Ishikawa (cell line): ENCODE measurements around the gene MESP2.

Experiments used
- CREB1 ChIP-seq: IDR thresholded peaks from 2 replicates; pipeline ENCODE4 v1.6.1; 2012; ENCODE audit warnings: low read depth
- EP300 ChIP-seq: IDR thresholded peaks from 2 replicates; pipeline ENCODE4 v1.6.1; 2012; ENCODE audit warnings: borderline replicate concordance
- MAX ChIP-seq: IDR thresholded peaks from 2 replicates; pipeline ENCODE4 v1.6.1; 2012
- REST ChIP-seq: IDR thresholded peaks from 2 replicates; pipeline ENCODE4 v1.6.1; 2012; ENCODE audit warnings: low read depth, mild to moderate bottlenecking
- TAF1 ChIP-seq: IDR thresholded peaks from 2 replicates; pipeline ENCODE4 v1.6.1; 2012; ENCODE audit warnings: low read depth, mild to moderate bottlenecking
- YY1 ChIP-seq: IDR thresholded peaks from 2 replicates; pipeline ENCODE4 v1.6.1; 2012; ENCODE audit warnings: low read depth

- TF ChIP-seq YY1 (no peak), REST (no peak), CREB1 (no peak), TAF1 (no peak), MAX (no peak), EP300 (no peak)
These were observed 28.1 kb upstream of the MESP2 start for GRCh38 chr15:89747708-89748682.
